Limb (tissue), 2 donors: ENCODE measurements around the gene LATS1.
"Not testable (repeated sequence)": the region's sequence is repeated elsewhere in the genome, so short reads cannot be mapped to it uniquely, and the experiment has no call there.

ENCODE experiments used
- DNase-seq, 2 donors: peaks; one replicate each; pipeline ENCODE4 v3.0.0-alpha.2; 2016; ENCODE audit errors: extremely low spot score in 2 of 2

The LATS1 gene

DNA sequence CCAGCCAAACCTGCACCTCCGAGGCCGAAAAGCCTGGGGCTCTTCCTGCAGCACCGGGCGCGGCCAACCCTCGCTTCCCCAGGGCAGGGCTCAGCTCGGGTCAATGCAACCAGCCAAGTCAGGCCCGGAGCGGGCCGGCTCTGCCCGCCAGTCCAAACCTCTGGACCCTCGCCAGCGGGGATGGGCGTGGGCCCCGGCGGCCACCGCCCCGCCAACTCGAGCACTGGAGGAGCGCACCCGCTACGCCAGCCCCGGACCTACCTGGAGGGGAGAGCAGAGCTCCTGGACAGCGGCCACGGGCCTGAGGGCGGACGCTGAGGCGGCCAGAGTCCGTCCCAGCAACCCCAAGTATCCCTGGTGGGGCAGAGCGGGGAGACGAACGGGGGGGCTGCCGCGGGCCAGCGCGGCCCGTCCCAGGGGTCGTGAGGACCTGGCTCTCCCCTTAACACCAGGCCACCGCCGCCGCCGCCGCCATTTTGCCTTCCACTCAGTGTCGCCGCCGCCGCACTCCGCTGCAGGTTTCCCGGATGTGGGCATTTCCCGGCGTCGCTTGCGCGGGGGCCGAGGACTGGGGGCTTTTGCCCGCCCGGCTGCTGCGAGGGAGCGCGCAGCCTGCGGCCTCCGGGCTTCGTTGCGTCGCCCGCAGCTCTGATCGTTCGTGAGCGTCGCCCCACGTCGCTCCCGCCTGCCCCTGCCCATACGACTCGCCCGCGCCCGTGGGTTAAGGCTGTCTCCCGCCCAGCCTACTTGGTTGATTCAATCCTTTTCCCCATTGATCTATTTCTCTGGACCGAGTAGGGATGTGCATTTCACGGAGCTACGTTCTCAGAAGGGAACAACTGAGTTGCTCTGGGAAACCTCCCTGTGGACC lies at the start of gene LATS1:
Gene LATS1 (minus strand): TSS at position 514 of the 871 bp plus-strand sequence. CDS start 15,975 bp downstream, outside the sequence.
- DNase-seq, result peak; percentile 88 to 95

DNA sequence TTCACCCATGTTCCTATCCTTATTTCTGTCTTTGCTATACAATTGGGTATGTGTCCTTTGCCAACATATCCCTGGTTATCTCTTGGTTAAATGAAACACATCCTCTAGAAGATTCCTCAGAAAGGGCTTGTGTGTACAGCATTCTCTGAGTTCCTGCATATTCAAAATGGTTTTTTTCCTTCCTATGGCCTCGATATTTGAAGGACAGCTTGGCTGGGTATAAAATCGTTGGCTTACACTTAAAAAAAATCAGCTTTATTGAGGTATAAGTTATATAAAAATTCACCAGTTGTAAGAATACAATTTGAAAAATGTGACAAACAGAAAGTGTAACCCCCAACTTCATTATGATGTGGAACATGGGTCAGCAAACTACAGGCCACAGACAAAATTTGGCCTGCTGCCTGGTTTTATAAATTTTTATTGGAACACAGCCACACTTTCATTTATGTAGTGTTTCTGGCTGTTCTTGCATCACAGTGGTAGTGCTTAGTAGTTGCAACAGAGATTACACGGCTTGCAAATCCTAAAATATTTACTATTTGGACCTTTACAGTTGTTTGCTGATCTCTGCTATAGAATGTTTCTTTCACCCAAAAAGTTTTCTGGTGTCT lies 48.4 kb upstream of the LATS1 start:
- no peak for DNase-seq

DNA sequence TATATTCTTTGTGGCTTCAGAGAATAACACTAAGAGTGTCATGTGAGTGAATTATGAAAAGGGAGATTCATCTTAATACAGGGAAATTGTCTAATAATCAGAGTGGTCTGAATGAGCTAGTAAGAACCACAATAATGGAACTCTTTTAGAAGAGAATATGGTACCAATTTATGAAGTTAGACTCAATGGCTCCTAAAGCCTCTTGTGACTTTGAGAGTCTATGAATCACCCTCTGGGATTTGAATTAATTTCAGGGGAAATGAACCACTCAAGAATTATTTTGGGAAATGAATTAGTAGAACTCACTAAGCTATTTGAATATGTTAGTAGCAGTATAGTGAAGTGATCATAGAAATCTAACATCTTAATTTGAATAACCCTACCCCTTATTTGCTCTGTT lies 46.0 kb upstream of the LATS1 start:
- no peak for DNase-seq

DNA sequence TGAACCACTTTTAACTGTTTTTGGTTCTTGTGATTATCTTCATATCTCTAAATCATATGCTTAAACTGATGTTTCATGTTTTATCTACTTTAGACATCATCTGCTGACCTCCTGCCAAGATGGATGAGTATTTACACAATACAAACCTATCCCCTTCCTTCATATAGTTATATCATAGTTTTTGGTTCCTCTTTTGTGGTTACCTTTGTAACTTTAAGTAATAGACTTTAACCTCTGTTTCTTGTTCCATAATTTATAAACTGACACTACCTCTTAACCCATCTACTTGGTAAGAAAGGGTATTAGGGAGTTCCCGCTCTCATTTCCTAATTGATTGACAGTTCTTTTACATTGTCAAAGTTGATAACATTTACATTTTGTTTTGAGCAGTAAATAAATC lies 43.5 kb upstream of the LATS1 start:
- DNase-seq, result no peak

DNA sequence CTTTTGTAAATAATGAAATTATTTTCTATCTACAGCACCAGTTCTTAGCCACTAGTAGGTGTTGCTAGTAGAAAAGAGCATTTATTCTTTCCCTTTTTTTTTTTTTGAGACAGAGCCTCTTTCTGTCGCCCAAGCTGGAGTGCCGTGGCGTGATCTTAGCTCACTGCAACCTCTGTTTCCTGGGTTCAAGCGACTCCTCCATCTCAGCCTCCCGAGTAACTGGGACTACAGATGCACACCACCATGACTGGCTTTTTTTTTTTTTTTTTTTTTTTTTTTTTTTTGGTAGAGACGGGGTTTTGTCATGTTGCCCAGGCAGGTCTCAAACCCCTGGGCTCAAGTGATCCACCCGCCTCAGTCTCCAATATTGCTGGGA lies 38.3 kb upstream of the LATS1 start:
- no peak for DNase-seq

DNA sequence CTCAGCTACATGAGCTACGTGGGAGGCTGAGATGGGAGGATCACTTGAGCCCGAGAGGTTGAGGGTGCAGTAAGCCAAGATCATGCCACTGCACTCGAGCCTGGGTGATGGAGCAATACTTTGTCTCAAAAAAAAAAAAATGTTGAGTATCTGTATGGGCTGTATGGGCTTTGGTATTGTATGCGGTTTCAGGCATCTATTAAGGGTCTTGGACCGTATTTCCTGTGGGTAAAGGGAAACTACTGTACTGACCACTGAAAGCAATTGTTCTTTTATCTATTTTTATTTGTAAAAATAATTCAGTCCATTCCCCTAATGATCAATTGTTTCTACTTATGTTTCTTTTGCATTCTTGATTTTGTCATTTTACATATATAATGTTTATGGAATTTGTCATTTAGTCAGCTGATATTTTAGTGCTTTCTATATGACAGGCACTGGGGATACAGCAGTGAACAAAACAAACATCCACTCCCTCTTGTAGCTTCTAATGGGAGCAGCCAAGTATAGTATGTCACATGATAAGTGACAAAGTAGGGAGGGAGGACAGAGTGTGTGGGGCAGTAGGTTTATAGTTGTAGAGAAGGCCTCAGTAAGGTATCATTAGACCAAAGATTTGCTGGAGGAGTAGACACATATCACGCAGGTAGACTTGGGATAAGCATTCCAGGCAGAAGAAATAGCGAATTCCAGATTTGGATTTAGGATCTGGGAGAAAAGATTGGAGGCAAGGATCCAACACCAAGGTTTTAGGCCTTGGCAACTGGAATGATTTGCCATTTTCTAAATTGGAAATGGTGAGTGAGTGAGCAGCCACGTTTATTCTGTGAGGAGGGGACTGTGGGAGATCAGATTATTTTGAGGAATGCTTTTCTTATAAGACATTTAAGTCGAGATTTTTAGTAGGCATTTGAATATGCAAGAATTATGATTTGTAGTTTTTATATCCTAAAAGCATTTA lies 37.7 kb upstream of the LATS1 start:
- DNase-seq, result no peak

DNA sequence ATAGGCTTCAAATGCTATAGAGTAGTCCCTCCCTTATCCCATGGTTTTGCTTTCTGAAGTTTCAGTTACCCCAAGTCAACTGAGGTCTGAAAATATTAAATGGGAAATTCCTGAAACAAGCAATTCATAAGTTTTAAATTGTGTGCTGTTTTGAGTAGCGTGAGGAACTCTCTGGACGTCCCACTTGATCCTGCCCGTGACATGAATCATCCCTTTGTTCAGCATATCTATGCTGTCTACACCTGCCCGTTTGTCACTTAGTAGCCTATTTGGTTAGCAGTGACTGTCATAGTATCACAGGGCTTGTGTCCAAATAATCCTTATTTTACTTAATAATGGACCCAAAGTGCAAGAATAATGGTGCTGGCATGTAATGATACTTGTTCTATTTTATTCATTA lies 36.6 kb upstream of the LATS1 start:
- DNase-seq, result no peak

DNA sequence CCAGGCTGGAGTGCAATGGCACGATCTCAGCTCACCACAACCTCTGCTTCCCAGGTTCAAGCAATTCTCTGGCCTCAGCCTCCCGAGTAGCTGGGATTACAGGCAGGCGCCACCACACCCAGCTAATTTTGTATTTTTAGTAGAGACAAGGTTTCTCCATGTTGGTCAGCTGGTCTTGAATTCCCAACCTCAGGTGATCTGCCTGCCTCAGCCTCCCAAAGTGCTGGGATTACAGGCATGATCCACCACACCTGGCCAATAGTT lies 35.4 kb upstream of the LATS1 start:
- not testable (repeated sequence) for DNase-seq

DNA sequence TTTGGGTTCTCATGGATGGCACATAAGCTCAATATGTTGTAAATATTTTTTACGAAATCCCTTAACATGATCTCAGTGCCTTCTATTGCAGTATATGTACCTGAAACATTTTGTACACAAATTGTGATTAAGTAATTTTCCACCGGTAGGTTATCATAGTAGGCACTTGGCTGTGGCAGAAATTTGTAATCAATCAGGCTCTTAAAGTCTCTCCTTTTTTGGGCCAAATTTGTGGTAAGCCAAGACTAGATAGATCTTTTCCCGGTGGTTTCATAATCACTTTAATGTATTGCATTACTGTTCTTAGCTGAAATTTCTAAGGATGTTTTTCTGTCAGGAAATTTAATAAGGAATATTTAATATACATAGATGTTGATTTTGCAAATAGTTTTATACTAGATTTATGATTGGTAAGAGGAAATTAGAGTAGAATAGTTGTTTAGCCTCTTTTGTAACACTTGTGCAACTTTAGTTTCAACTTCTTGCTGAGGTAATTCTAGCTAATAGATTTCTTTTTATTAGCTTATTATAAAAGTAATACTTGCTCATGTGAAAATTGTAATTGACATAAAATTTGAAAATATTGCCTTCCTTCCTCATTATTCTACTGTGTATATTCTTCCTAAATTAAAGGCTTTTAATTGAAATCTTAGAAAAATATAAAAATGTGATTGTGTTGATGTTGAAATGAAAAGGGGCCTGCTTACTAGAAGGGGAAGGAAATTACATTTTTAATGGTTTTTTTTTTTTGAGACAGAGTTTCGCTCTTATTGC lies 34.9 kb upstream of the LATS1 start:
- no peak for DNase-seq

DNA sequence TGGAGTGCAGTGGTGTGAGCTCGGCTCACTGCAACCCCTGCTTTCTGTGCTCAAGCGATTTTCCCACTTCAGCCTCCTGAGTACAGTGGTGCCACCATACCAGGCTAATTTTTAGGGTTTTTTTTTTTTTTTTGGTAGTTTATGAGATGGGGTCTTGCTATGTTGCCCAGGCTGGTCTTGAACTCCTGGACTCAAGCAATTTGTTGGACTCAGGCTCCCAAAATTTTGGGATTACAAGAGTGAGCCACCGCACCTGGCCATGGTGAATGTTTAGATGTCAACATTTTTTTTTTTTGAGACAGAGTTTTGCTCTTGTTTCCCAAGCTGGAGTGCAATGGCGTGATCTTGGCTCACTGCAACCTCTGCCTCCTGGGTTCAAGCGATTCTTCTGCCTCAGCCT lies 34.0 kb upstream of the LATS1 start:
- DNase-seq, result not testable (repeated sequence)

DNA sequence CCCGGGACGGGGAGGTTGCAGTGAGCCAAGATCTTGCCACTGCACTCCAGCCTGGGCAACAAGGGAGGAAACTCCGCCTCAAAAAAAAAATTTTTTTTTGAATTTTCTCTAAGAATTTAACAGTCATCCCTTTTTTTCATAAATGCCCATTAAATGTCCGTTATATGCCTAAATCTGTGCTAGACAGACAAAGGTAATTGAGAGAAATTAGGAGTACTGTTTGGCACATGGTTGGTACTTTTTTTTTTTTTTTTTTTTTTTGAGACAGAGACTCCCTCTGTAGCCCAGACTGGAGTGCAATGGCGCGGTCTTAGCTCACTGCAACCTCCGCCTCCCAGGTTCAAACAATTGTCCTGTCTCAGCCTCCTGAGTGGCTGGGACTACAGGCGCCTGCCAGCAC lies 33.3 kb upstream of the LATS1 start:
- no peak for DNase-seq

DNA sequence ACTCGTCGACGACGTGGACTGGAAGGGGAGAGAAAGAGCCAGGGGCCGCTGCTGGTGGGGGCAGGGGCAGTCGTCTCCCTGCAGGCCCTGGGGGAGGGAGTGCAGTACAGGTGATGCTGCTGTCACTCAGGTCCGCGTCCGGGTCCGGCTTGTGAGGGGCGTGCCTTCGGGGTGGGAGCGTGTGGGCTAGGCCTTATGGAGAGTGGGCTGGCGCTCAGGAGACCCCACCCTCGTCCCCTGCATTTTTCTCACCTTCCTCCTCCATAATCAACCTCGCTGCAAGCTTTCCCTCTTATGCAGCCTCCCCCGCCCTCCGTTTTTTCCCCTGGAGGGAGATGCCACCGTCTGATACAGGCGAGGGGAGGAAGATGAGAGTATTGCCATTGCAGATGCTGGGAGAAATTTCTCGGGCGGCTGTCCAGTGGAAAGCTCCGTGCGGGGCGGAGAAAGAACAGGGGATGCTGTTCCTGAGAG lies 32.3 kb upstream of the LATS1 start:
- DNase-seq, result peak; percentile 24 to 79

DNA sequence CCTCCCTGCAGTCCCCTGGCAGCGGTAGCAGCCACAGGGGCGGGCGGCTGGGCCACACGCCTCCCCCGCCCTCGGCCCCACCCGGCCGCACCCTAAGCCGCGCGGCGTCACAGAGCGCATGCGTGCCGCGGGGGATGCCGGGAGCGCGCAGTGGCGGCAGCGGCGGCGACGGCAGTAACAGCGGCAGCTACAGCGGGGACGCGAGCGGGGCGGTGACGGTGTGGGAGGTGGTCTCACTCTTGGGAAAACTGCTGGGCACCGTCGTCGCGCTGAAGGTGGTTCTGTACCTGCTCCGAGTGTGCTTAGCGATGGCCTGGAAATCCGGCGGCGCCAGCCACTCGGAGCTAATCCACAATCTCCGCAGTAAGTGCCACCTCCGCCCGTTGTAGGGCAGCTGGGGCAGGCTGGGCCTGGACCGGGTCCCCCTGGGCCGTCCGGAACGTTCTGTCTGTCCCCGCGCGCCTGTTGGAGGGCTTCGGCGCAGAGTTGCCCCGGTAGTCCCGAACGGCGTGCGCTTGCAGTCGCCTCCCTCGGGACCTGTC lies 31.8 kb upstream of the LATS1 start, which contains the start of gene PCMT1:
Gene PCMT1 (plus strand): TSS at position 148 of the 542 bp plus-strand sequence. CDS start 161 bp downstream, at position 309.
- peak; percentile 92 to 94 for DNase-seq

DNA sequence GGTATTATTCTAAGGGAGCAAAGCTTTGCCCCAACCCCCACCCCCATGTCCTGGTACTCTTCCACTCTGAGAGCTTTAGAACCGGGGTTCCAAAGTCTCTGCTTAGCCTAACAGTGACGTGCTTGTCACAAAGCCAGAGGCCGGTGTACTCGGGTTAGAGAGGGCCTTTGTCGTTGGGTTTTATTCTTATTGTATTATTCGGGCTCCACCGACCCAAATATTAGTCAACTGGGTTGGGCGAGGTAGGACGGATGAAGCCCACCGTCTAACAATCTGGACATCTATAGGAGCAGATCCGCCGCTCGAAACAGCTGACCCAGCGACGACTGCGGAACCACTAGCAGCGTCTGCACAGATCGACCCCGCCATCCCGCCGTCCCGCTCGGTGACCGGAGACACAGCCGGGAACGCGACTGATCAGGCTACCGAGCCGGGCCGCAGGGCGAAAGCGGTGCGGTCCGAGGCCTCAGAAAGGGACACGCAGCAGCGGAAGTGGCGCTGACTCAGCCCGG lies 31.2 kb upstream of the LATS1 start:
- DNase-seq, result not testable (repeated sequence)

DNA sequence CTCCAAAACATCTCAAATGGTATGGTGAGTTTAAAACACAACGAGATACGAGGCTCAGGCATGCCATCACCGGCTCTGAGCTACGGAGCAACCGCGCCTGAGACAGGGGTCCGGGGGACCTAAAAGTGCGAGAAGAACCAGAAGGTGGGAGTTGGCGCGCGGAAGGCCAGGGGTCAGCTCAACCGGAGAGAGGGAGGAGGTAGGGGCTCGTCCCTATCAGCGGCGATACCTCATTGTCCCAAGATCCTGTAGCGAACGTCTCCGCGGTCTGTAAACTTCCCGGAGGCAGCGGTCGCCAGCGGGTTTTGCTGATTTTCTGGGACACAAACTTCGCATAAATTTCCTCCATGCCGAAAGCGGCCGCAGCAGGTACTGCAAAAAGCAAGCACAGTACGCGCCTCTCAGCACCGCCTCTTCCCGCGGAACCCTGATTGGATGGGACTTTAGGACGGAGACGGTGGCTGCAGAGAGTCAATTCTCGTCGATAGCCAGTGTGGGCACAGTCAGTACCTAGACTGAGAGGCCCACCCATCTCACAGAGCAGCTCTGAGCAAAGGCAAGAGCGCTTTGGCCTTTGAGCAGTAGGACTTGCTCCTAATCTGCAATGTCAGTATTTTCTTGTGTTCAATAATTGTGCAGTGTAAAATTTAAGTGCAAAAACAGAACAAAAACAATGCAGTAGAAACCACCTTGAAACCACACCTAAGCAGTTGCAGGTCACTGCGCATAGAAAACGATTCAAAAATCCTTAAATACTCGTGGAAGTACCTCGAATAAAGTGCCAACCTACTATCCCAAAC lies 28.4 kb upstream of the LATS1 start, which contains the start of gene NUP43:
Gene NUP43 (minus strand): TSS at position 383 of the 800 bp plus-strand sequence. CDS start 34 bp downstream, at position 349.
- DNase-seq, result peak; percentile 93 to 95

DNA sequence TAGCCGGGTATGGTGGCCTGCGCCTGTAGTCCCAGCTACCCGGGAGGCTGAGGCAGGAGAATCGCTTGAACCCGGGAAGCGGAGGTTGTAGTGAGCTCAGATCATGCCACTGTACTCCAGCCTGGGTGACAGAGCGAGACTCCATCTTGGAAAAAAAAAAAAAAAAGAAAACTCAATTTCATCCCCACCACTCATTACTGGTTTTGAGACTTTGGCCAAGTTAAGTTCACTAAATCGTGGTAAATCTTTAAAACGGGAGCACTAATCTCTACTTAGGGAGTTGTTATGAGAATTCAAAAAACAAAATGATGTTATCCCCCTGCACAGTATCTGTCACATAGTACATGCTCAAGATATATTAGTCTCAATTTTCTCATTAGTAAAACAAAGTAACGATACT lies 27.4 kb upstream of the LATS1 start:
- not testable (repeated sequence) for DNase-seq

DNA sequence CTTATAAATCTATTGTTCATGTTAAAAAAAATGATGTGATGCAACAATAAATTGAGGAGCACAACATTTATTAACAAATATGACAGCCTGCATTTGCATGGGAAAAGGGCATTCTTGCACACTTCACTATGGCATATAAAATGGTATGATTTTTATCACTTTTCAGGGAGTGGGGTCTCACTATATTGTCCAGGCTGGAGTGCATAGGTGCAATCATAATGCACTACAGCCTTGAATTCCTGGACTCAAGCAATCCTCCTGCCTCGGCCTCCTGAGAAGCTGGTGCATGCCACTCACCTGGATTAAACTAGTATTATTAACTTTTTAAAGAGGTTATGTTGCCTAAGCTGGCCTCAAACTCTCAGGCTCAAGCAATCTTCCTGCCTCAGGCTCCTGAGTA lies 17.0 kb upstream of the LATS1 start:
- DNase-seq, result no peak

DNA sequence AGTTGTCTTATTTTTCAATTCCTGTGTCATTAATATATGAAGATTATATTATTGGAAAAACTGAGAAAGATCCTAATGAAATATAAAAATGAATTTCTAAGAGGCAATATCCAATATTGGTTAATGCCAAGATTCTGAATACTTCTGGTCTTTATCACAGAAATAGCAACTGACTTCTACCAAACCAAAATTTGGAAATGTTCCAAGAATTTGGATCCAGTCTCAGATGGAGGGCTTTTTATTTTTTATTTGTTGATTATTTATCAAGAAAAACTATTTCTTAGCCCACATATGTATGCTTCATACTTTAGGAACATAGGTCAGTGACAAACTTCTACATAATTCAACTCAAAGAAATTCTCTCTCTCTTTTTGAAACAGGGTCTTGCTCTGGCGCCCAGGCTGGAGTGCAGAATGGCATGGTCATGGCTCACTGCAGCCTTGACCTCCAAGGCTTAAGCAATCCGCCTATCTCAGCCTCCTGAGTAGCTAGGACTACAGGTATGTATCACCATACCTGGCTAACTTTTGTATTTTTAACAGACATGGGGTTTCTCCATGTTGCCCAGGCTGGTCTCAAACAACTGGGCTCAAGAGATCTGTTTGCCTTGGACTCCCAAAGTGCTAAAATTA lies 15.3 kb upstream of the LATS1 start:
- DNase-seq, result no peak

DNA sequence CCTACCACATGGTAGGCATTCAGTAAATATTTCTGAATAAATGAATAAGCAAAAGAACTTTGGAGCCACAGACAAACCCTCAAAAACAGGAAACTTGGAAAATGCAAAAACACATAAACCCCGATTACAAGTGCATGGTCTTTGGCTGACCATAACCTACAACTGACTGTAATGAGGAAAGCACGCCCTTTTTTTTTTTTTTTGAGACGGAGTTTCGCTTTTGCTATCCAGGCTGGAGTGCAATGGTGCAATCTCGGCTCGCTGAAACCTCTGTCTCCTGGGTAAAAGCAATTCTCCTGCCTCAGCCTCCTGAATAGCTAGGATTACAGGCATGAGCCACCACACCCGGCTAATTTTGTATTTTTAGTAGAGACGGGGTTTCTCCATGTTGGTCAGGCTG lies 11.9 kb upstream of the LATS1 start:
- DNase-seq, result no peak
